ENCODE data around the gene MAGEF1.

Gene MAGEF1

GRCh38 chr3:184711493-184712247, at the start of gene MAGEF1:
MAGEF1 (minus strand) TSS chr3:184712064; CDS start chr3:184711821, 243 bp downstream.
- peak in 1 of 2 experiments; percentile 75 for DNase-seq

GRCh38 chr3:184761075-184761841, 49.4 kb upstream of the MAGEF1 start:
- DNase-seq = no peak

- no peak for DNase-seq
These were observed 48.6 kb upstream of the MAGEF1 start for GRCh38 chr3:184760337-184761074.

- no peak for DNase-seq
These were observed 47.9 kb upstream of the MAGEF1 start for GRCh38 chr3:184759666-184760200.

GRCh38 chr3:184758056-184758455, 46.2 kb upstream of the MAGEF1 start:
- DNase-seq = no peak

GRCh38 chr3:184757022-184757651, 45.3 kb upstream of the MAGEF1 start:
- DNase-seq = no peak

GRCh38 chr3:184756151-184757021, 44.5 kb upstream of the MAGEF1 start:
- no peak for DNase-seq

- DNase-seq = no peak
These were observed 43.5 kb upstream of the MAGEF1 start for GRCh38 chr3:184755315-184755731.

- DNase-seq = no peak
These were observed 40.5 kb upstream of the MAGEF1 start for GRCh38 chr3:184752361-184752760.

- no peak for DNase-seq
These were observed 39.6 kb upstream of the MAGEF1 start for GRCh38 chr3:184751204-184752040.

- DNase-seq = no peak
These were observed 38.7 kb upstream of the MAGEF1 start for GRCh38 chr3:184750349-184751083.

- no peak for DNase-seq
These were observed 37.4 kb upstream of the MAGEF1 start for GRCh38 chr3:184749168-184749744.

- DNase-seq = no peak
These were observed 36.6 kb upstream of the MAGEF1 start for GRCh38 chr3:184748219-184749135.

- DNase-seq = no peak
These were observed 34.6 kb upstream of the MAGEF1 start for GRCh38 chr3:184746131-184747120.

- DNase-seq = no peak
These were observed 33.7 kb upstream of the MAGEF1 start for GRCh38 chr3:184745526-184745925.

- no peak for DNase-seq
These were observed 31.4 kb upstream of the MAGEF1 start for GRCh38 chr3:184743248-184743647.

GRCh38 chr3:184742676-184743135, 30.8 kb upstream of the MAGEF1 start:
- no peak for DNase-seq

Measured in AML-193 (cell line).